ENCODE data around the gene SAP25. TPM values are rescaled to one million over a fixed set of nuclear protein-coding genes. Genes with fewer than 3 reads are reported as not detected.

The SAP25 gene
- total and polyA plus RNA-seq, 2 of the 4 experiments (the other 2 are of a cell fraction), result 1.8 TPM; not detected in 1

- H4K20me1 ChIP-seq (ENCODE audit: insufficient read depth, low read length), result no peaks in the 10 kb centered on the region
- intact Hi-C loops (cut with micrococcal nuclease) (no loop called here), dilution Hi-C loops (cut with HindIII; ENCODE audit: low sequenced_read_pairs, unreplicated experiment) (no loop called here), in situ Hi-C loops (cut with MboI; ENCODE audit: low sequenced_read_pairs) (loop anchor here (25.0 kb wide), 1 partner anchor 264 kb away; the partner anchor contains the start of genes SLC12A9 and TRIP6)
- no peak overlapping the region for H3K27ac ChIP-seq (ENCODE audit: insufficient read depth, low read length)
- no peak overlapping the region for H4K8ac ChIP-seq (ENCODE audit: low read depth in 2 of 2, low read length in 2 of 2)
- peak; percentile 12 for DNase-seq
- no peak for ATAC-seq (ENCODE audit: low read depth)
- no peak overlapping the region for H2BK5ac ChIP-seq (ENCODE audit: low read depth, low read length, poor library complexity, severe bottlenecking)
- no peak overlapping the region for H4K5ac ChIP-seq (ENCODE audit: low read depth, low read length)
- H3K4ac ChIP-seq (ENCODE audit: low read depth, low read length), result no peak overlapping the region
- H2AK9ac ChIP-seq (replicated peaks; ENCODE audit: low read depth, low read length, poor library complexity), result no peak overlapping the region
- H3K4me2 ChIP-seq (ENCODE audit: low read depth, low read length), result no peak overlapping the region
- no peak overlapping the region for H2BK120ac ChIP-seq (ENCODE audit: low read depth, low read length)
- H2AFZ ChIP-seq (replicated peaks; ENCODE audit: low read length, poor library complexity), result no peak overlapping the region
- 0 out of 2 replicates have a peak, but pooled peaks cover 6% of the 10 kb centered on the region for H3K9me1 ChIP-seq (ENCODE audit: insufficient read depth, low read length)
- no peak overlapping the region for H2BK15ac ChIP-seq (ENCODE audit: low read depth, low read length)
- no peak overlapping the region for H3K23ac ChIP-seq (ENCODE audit: low read depth, low read length)
- H2AK5ac ChIP-seq (ENCODE audit: low read depth, low read length), result no peak overlapping the region
- no peak overlapping the region for H3K56ac ChIP-seq (ENCODE audit: extremely low read depth, insufficient read depth, low read length)
- H2BK20ac ChIP-seq (ENCODE audit: low read depth, low read length), result no peak overlapping the region
- 80% methylated on average over 1 of the region's 4 CpGs; no CpG with 5 or more reads in 1 of the 2 experiments for WGBS, 2 experiments (ENCODE audit: extremely low coverage in 2 of 2, insufficient read length in 1 of 2)
- CTCF ChIA-PET, result no interaction called here
- no peak overlapping the region for H3K18ac ChIP-seq (ENCODE audit: low read depth, low read length)
- H3K27me3 ChIP-seq (ENCODE audit: control insufficient read depth, insufficient read depth, low read length), result no peaks in the 10 kb centered on the region
- H3K14ac ChIP-seq (replicated peaks; ENCODE audit: low read depth, low read length), result no peak overlapping the region
- POLR2A ChIA-PET (ENCODE audit: unreplicated experiment), result no interaction called here
- peaks cover 3% of the 10 kb centered on the region; the same call in 1 of the 2 replicates for H3K4me1 ChIP-seq (ENCODE audit: control insufficient read depth, insufficient read depth, low read length)
- TF ChIP-seq RAD21 (IDR thresholded peaks at IDR 0.05; ENCODE audit: low read length) (no peak), MAZ (IDR thresholded peaks at IDR 0.05; ENCODE audit: borderline replicate concordance, low read depth, low read length) (no peak), MAFK (IDR thresholded peaks at IDR 0.05; ENCODE audit: low read depth, low read length) (peak; percentile 25; the same call in 1 of the 2 replicates)
- H3K9ac ChIP-seq (ENCODE audit: low read depth, low read length), result no peak overlapping the region
- peaks cover 0 to 22% of the 10 kb centered on the region in 2 experiments; a peak in 2 of 4 replicates for H3K79me1 ChIP-seq (ENCODE audit: low read depth in 1 of 2, low read length in 2 of 2)
- H4K91ac ChIP-seq (ENCODE audit: insufficient read depth, low read depth, low read length), result no peak overlapping the region
- peaks cover 1% of the 10 kb centered on the region; the same call in 1 of the 2 replicates for H3K36me3 ChIP-seq (ENCODE audit: control insufficient read depth, insufficient read depth, low read length)
- no peak overlapping the region for H3K4me3 ChIP-seq (ENCODE audit: insufficient read depth, low read depth, low read length)
- no TSS peak for BruUV-seq (replicated peaks)
- no peaks in the 10 kb centered on the region for H3K9me3 ChIP-seq (ENCODE audit: control insufficient read depth, insufficient read depth, low read length)
These were observed 24.7 kb upstream of the SAP25 start for GRCh38 chr7:100598425-100598824.
